Right lung (tissue), 5 donors: Measurements from ENCODE around the gene CCL21. TPM values are rescaled to one million over a fixed set of nuclear protein-coding genes. Genes with fewer than 3 reads are reported as not detected.

Experiments used
- DNase-seq, 2 donors: peaks; one replicate each; pipeline ENCODE4 v3.0.0-alpha.2; 2013
- polyA plus RNA-seq, 5 donors: library from polyadenylated mRNA; unstranded; fragments of 120-200 nt; gene quantifications; one replicate each; pipeline versions ENCODE4 v1.2.1 to v1.2.3, GENCODE V29; 2013; ENCODE audit warnings: inconsistent platforms in 1 of 5, low replicate concordance in 1 of 5; ENCODE audit not compliant: insufficient read length in 5 of 5, insufficient read depth in 1 of 5

Gene CCL21
- polyA plus RNA-seq, 5 donors: 106 to 169 (median 142) TPM

- no peak for DNase-seq
Observed at GRCh38 chr9:34714007-34714406, 4.1 kb upstream of the CCL21 start.

- DNase-seq: no peak
Observed at GRCh38 chr9:34712140-34712539, 2.2 kb upstream of the CCL21 start.

- no peak for DNase-seq
Observed at GRCh38 chr9:34709196-34709978, 549 bp downstream of the CCL21 start.

- no peak for DNase-seq
Observed at GRCh38 chr9:34707130-34707529, 2.8 kb downstream of the CCL21 start.

GRCh38 chr9:34701769-34702736, 7.9 kb downstream of the CCL21 start:
- peak; percentile 72 to 84 for DNase-seq

- peak; percentile 59 to 60 for DNase-seq
Observed at GRCh38 chr9:34701023-34701768, 8.7 kb downstream of the CCL21 start.

- no peak for DNase-seq
Observed at GRCh38 chr9:34694811-34695210, 15.1 kb downstream of the CCL21 start.

- DNase-seq: no peak
Observed at GRCh38 chr9:34693560-34693959, 16.4 kb downstream of the CCL21 start.

GRCh38 chr9:34691936-34692315, 18.0 kb downstream of the CCL21 start:
- no peak for DNase-seq

GRCh38 chr9:34690983-34691935, 18.7 kb downstream of the CCL21 start, which contains the start of gene CCL19:
TSS of gene CCL19 (minus strand) at chr9:34691276. CDS start at chr9:34691139, 137 bp downstream.
- DNase-seq: no peak

- no peak for DNase-seq
Observed at GRCh38 chr9:34689512-34689911, 20.4 kb downstream of the CCL21 start.

GRCh38 chr9:34689116-34689470, 20.8 kb downstream of the CCL21 start:
- DNase-seq: no peak

- DNase-seq: no peak
Observed at GRCh38 chr9:34688329-34689115, 21.4 kb downstream of the CCL21 start.

- DNase-seq: no peak
Observed at GRCh38 chr9:34687276-34688030, 22.5 kb downstream of the CCL21 start.

GRCh38 chr9:34686732-34687131, 23.2 kb downstream of the CCL21 start:
- no peak for DNase-seq

- DNase-seq: no peak
Observed at GRCh38 chr9:34686231-34686630, 23.7 kb downstream of the CCL21 start.

- DNase-seq: no peak
Observed at GRCh38 chr9:34685591-34685990, 24.3 kb downstream of the CCL21 start.

GRCh38 chr9:34684816-34685215, 25.1 kb downstream of the CCL21 start:
- DNase-seq: no peak

GRCh38 chr9:34684145-34684544, 25.8 kb downstream of the CCL21 start:
- no peak for DNase-seq
